Nephron (organoid): ENCODE results near the gene HOXD11.

Experiments used
- H3K27ac Mint-ChIP-seq, 3 experiments: 2 replicates each; pipeline ENCODE4 v1.8.0; 2020; ENCODE audit warnings: mixed read lengths in 3 of 3, mild to moderate bottlenecking in 2 of 3, moderate library complexity in 1 of 3
- H3K27me3 Mint-ChIP-seq: 2 replicates; pipeline ENCODE4 v1.8.0; 2021; ENCODE audit warnings: low read depth, mild to moderate bottlenecking, moderate library complexity, mixed read lengths
- H3K36me3 Mint-ChIP-seq: 2 replicates; pipeline ENCODE4 v1.8.0; 2020; ENCODE audit warnings: low read depth, mixed read lengths
- H3K4me1 Mint-ChIP-seq: 2 replicates; pipeline ENCODE4 v1.8.0; 2020; ENCODE audit warnings: mixed read lengths
- H3K4me3 Mint-ChIP-seq, 3 experiments: 2 replicates each; pipeline ENCODE4 v1.8.0; 2020; ENCODE audit warnings: mild to moderate bottlenecking in 3 of 3, mixed read lengths in 3 of 3, moderate library complexity in 2 of 3
- H3K9me3 Mint-ChIP-seq: 2 replicates; pipeline ENCODE4 v1.8.0; 2020; ENCODE audit warnings: mixed read lengths
- CTCF ChIP-seq, 3 experiments: fragments of 200-600 bp; sonication (generic); IDR thresholded peaks; one replicate each; pipeline ENCODE4 v1.5.0; 2021; ENCODE audit warnings: antibody characterized with exemption in 3 of 3; ENCODE audit not compliant: unreplicated experiment in 3 of 3

The HOXD11 gene

GRCh38 chr2:176150584-176151441 is 43.7 kb downstream of the HOXD11 start:
- H3K27ac Mint-ChIP-seq, result peak overlapping the region; percentile 95 to 99 (median 97)
- peaks cover 83% of the 10 kb centered on the region for H3K4me1 Mint-ChIP-seq
- H3K4me3 Mint-ChIP-seq, result peak overlapping the region; percentile 84 to 96 (median 94)
- no peaks in the 10 kb centered on the region for H3K27me3 Mint-ChIP-seq
- H3K36me3 Mint-ChIP-seq, result peaks cover 83% of the 10 kb centered on the region
- H3K9me3 Mint-ChIP-seq, result no peaks in the 10 kb centered on the region
- TF ChIP-seq CTCF (IDR thresholded peaks at IDR 0.05; ENCODE audit: unreplicated experiment in 3 of 3), result no peak

- Mint-ChIP-seq H3K4me1 (peaks cover 85% of the 10 kb centered on the region), H3K27ac (peak within 1 kb of the TSS; percentile 95 to 99 (median 97)), H3K4me3 (peak within 1 kb of the TSS; percentile 84 to 96 (median 94)), H3K27me3 (no peaks in the 10 kb centered on the region), H3K9me3 (no peaks in the 10 kb centered on the region), H3K36me3 (peaks cover 84% of the 10 kb centered on the region)
- no peak for TF ChIP-seq CTCF (IDR thresholded peaks at IDR 0.05; ENCODE audit: unreplicated experiment in 3 of 3)
Measured at GRCh38 chr2:176151442-176152287, 44.6 kb downstream of the HOXD11 start, which contains the start of gene HOXD4. HOXD4 (plus strand) TSS chr2:176151550; CDS start chr2:176151634, 84 bp downstream.

- Mint-ChIP-seq H3K9me3 (no peaks in the 10 kb centered on the region), H3K27me3 (no peaks in the 10 kb centered on the region), H3K36me3 (peaks cover 76% of the 10 kb centered on the region), H3K27ac (peak overlapping the region; percentile 95 to 99 (median 96)), H3K4me1 (peaks cover 80% of the 10 kb centered on the region), H3K4me3 (peak overlapping the region; percentile 81 to 84 (median 83))
- TF ChIP-seq CTCF (IDR thresholded peaks at IDR 0.05; ENCODE audit: unreplicated experiment in 3 of 3), result no peak
Measured at GRCh38 chr2:176152350-176153181, 45.5 kb downstream of the HOXD11 start.

GRCh38 chr2:176154576-176155252 is 47.6 kb downstream of the HOXD11 start:
- peak overlapping the region; percentile 81 to 84 (median 83) for H3K4me3 Mint-ChIP-seq
- no peak for TF ChIP-seq CTCF (IDR thresholded peaks at IDR 0.05; ENCODE audit: unreplicated experiment in 3 of 3)
- H3K9me3 Mint-ChIP-seq, result no peaks in the 10 kb centered on the region
- H3K27ac Mint-ChIP-seq, result peak overlapping the region; percentile 95 to 99 (median 96)
- H3K27me3 Mint-ChIP-seq, result peaks cover 4% of the 10 kb centered on the region
- peaks cover 58% of the 10 kb centered on the region for H3K36me3 Mint-ChIP-seq
- H3K4me1 Mint-ChIP-seq, result peaks cover 70% of the 10 kb centered on the region
